Smooth muscle cell (in vitro differentiated cells): ENCODE data around the gene TMTC1. TPM values are rescaled to one million over a fixed set of nuclear protein-coding genes. Genes with fewer than 3 reads are reported as not detected.

ENCODE experiments used
- DNase-seq: peaks from one replicate; lab custom pipeline; 2025; ENCODE audit not compliant: unreplicated experiment; lab: John Stamatoyannopoulos, UW
- H2AFZ ChIP-seq: fragments of 200-600 bp; sonication (generic); 2 replicates; pipeline ENCODE4 v1.6.0; 2016; ENCODE audit warnings: antibody characterized with exemption, low read depth, mild to moderate bottlenecking
- H3F3A ChIP-seq: fragments of 200-600 bp; sonication (generic); 2 replicates; pipeline ENCODE4 v1.6.0; 2017; ENCODE audit warnings: antibody characterized with exemption, low read depth
- H3K27ac ChIP-seq: fragments of 200-600 bp; sonication (generic); 2 replicates; pipeline ENCODE4 v1.5.1; 2016; ENCODE audit warnings: low read depth, mild to moderate bottlenecking
- H3K27me3 ChIP-seq: fragments of 200-600 bp; sonication (generic); 2 replicates; pipeline ENCODE4 v1.6.1; 2016; ENCODE audit warnings: low read depth, mild to moderate bottlenecking
- H3K36me3 ChIP-seq: fragments of 200-600 bp; sonication (generic); 2 replicates; pipeline ENCODE4 v1.5.1; 2016; ENCODE audit warnings: low read depth
- H3K4me1 ChIP-seq: fragments of 200-600 bp; sonication (generic); 2 replicates; pipeline ENCODE4 v1.5.1; 2016; ENCODE audit warnings: low read depth
- H3K4me2 ChIP-seq: fragments of 200-600 bp; sonication (generic); 2 replicates; pipeline ENCODE4 v1.6.0; 2016; ENCODE audit warnings: mild to moderate bottlenecking
- H3K4me3 ChIP-seq: fragments of 200-600 bp; sonication (generic); 2 replicates; pipeline ENCODE4 v1.5.1; 2016; ENCODE audit warnings: mild to moderate bottlenecking
- H3K79me2 ChIP-seq: fragments of 200-600 bp; sonication (generic); 2 replicates; pipeline ENCODE4 v1.6.0; 2016; ENCODE audit warnings: low read depth, mild to moderate bottlenecking
- H3K9ac ChIP-seq: fragments of 200-600 bp; sonication (generic); 2 replicates; pipeline ENCODE4 v1.6.0; 2016; ENCODE audit warnings: low read depth
- H3K9me3 ChIP-seq: fragments of 200-600 bp; sonication (generic); replicated peaks from 2 replicates; pipeline ENCODE4 v1.5.1; 2016; ENCODE audit warnings: low read depth
- H4K20me1 ChIP-seq: fragments of 200-600 bp; sonication (generic); 2 replicates; pipeline ENCODE4 v1.6.0; 2016; ENCODE audit warnings: low read depth
- WGBS: methylation state at CpG from one replicate; pipeline ENCODE4 v1.1.7; 2016; ENCODE audit warnings: low lambda C conversion rate; 5-methylcytosine and 5-hydroxymethylcytosine counted together
- polyA plus RNA-seq: library from polyadenylated mRNA; unstranded; fragments of >200 nt; fragmentation: Nextera tagmentation; extraction: Ambion mirVana; gene quantifications from 2 replicates; pipeline ENCODE4 v1.2.1, GENCODE V29; 2016
- total RNA-seq: library from RNA; depleted of rRNA; stranded (reverse); fragments of >200 nt; gene quantifications from 2 replicates; pipeline ENCODE4 v1.2.3, GENCODE V29; 2014
- TF ChIP-seq, protein P1 (sequence below): fragments of 200-600 bp; sonication (generic); IDR thresholded peaks from 2 replicates; pipeline ENCODE4 v1.5.1; 2017; ENCODE audit warnings: borderline replicate concordance, mild to moderate bottlenecking, antibody characterized with exemption; ENCODE audit not compliant: insufficient read depth, poor library complexity, severe bottlenecking

The TMTC1 gene
- total and polyA plus RNA-seq, 2 experiments from 2014 or later: 3.5 to 8.7 TPM

DNA sequence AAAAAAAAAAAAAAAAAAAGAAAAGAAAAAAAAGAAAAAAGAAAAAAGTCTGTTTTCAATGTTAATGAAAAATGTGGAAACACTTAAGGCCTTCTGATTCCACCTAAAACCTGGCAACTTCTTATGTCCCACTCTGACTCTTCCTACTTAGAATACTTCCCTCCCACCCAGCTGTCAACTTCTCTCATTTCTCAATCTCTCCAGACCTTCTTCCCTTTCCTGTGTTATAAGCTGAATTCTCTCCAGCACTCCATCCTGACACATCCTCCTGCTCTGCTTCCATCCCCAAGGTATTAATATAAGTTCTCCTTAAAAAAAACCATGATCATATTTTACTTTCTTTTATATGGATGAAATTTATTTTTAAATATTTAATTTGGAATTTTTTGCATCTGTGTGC, 20.3 kb upstream of the TMTC1 start:
- DNase-seq: no peak
- TF ChIP-seq, protein P1, sequence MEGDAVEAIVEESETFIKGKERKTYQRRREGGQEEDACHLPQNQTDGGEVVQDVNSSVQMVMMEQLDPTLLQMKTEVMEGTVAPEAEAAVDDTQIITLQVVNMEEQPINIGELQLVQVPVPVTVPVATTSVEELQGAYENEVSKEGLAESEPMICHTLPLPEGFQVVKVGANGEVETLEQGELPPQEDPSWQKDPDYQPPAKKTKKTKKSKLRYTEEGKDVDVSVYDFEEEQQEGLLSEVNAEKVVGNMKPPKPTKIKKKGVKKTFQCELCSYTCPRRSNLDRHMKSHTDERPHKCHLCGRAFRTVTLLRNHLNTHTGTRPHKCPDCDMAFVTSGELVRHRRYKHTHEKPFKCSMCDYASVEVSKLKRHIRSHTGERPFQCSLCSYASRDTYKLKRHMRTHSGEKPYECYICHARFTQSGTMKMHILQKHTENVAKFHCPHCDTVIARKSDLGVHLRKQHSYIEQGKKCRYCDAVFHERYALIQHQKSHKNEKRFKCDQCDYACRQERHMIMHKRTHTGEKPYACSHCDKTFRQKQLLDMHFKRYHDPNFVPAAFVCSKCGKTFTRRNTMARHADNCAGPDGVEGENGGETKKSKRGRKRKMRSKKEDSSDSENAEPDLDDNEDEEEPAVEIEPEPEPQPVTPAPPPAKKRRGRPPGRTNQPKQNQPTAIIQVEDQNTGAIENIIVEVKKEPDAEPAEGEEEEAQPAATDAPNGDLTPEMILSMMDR: no peak
- Histone ChIP-seq H3K36me3 (no peaks in the 10 kb centered on the region), H3K4me2 (no peak overlapping the region), H3K27ac (no peak overlapping the region), H3K9ac (no peak overlapping the region), H4K20me1 (no peaks in the 10 kb centered on the region), H3K4me1 (peaks cover 10% of the 10 kb centered on the region), H3K27me3 (no peaks in the 10 kb centered on the region), H2AFZ (no peak overlapping the region), H3K4me3 (no peak overlapping the region), H3K79me2 (no peaks in the 10 kb centered on the region), H3K9me3 (no peaks in the 10 kb centered on the region), H3F3A (no peaks in the 10 kb centered on the region)

DNA sequence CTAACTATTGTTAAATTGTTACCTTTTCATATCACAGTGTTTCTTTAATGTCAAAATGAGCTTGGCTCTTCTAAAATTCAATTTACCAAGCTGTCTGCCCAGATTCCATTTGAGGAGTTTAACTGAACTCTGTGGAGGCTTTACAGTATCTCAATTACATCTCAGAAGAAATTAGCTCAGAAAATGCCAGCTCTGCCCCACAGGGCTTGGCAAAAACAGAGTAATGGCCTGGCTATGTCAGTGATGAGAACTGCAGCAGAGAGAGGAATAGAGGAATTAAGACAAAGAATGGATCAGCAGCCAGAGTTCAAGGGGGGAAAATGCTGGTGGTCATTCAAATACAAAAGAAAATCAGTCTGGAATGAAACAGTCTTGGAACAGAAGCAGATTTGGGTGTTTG, 15.8 kb upstream of the TMTC1 start:
- Histone ChIP-seq H3F3A (no peaks in the 10 kb centered on the region), H4K20me1 (no peaks in the 10 kb centered on the region), H2AFZ (no peak overlapping the region), H3K9ac (no peak overlapping the region), H3K4me3 (no peak overlapping the region), H3K79me2 (no peaks in the 10 kb centered on the region), H3K4me2 (no peak overlapping the region), H3K4me1 (peaks cover 50% of the 10 kb centered on the region), H3K27me3 (no peaks in the 10 kb centered on the region), H3K36me3 (no peaks in the 10 kb centered on the region), H3K9me3 (no peaks in the 10 kb centered on the region), H3K27ac (no peak overlapping the region)
- TF ChIP-seq, protein P1: no peak
- DNase-seq: no peak

DNA sequence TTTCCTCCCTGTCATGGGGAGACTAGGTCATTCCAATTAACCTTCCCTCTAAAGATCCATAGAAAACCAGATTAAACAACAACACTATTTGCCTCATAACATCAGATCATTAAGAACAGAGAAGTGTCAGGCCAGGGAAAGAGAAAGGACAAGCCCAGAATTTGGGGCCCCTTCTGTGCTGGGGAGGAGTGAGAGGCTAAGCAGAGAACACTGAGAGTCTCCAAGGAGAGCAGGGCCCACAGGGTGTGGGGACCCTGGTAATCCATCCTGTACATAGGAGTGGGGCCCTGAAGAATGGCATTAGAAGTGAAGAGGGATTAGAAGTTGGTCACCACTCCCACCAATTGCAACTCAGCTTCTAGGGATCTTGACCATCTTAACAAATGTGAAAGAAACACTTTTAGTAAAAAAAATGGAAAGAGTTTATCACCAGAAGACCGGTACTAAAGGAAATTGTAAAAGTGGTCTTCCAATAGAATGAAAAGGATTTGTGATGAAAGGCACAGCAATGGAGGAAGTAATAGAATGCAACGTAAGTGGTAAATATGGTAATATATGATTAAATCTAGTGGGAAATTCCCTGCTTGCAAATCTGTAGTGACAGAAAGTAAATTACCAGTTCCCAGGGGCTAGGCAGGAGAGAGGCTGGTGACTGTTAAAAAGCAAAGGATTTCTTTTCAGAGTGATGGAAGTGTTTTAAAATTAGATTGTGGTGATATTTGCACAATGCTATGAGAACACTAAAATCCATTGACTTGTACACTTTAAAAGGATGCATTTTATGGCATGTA, 14.0 kb upstream of the TMTC1 start:
- TF ChIP-seq, protein P1: no peak
- DNase-seq: no peak
- peaks cover 8% of the 10 kb centered on the region for H3F3A ChIP-seq
- peak overlapping the region; percentile 26 for H3K9ac ChIP-seq
- peak overlapping the region; percentile 71 for H3K27ac ChIP-seq
- H3K79me2 ChIP-seq: no peaks in the 10 kb centered on the region
- H4K20me1 ChIP-seq: no peaks in the 10 kb centered on the region
- no peak overlapping the region for H2AFZ ChIP-seq
- H3K4me3 ChIP-seq: no peak overlapping the region
- no peaks in the 10 kb centered on the region for H3K36me3 ChIP-seq
- H3K4me2 ChIP-seq: peak overlapping the region; percentile 75
- H3K9me3 ChIP-seq: no peaks in the 10 kb centered on the region
- no peaks in the 10 kb centered on the region for H3K27me3 ChIP-seq
- H3K4me1 ChIP-seq: peaks cover 54% of the 10 kb centered on the region
- WGBS: 59% methylated on average over 2 of the region's 2 CpGs

DNA sequence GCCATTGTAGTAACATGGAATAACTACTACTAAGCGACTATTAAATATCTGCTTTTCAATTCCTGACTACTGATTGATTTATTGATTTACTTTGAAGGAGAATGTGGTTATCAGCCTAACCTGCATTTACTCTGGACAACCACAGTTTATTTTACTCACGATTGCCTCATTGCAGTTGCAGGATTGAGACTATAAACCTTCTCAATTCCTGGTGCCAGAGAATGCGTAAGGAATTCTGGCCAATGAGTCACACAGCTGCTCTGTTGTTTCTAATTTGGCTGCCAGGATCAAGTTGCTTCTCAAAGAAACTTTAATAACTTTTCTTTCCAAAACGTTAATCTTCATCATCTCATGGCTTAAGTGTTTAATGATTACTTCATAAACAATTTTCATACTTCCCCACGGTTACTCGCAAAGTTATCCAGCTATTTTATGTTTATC, 13.1 kb upstream of the TMTC1 start:
- H4K20me1 ChIP-seq: no peaks in the 10 kb centered on the region
- DNase-seq: no peak
- H3K36me3 ChIP-seq: no peaks in the 10 kb centered on the region
- no peak overlapping the region for H2AFZ ChIP-seq
- TF ChIP-seq, protein P1: no peak
- peak overlapping the region; percentile 75 for H3K4me2 ChIP-seq
- peak overlapping the region; percentile 71 for H3K27ac ChIP-seq
- peaks cover 17% of the 10 kb centered on the region for H3F3A ChIP-seq
- no peaks in the 10 kb centered on the region for H3K79me2 ChIP-seq
- H3K27me3 ChIP-seq: no peaks in the 10 kb centered on the region
- 14% methylated on average over 6 of the region's 6 CpGs for WGBS
- H3K9ac ChIP-seq: peak overlapping the region; percentile 26
- peaks cover 54% of the 10 kb centered on the region for H3K4me1 ChIP-seq
- H3K4me3 ChIP-seq: peak overlapping the region; percentile 11
- no peaks in the 10 kb centered on the region for H3K9me3 ChIP-seq
